GM03348 (cell line): ENCODE measurements around the gene NADK.

ENCODE experiments used
- DNase-seq: peaks from one replicate; pipeline ENCODE4 v3.0.0; 2012; ENCODE audit warnings: low spot score

The NADK gene, protein sequence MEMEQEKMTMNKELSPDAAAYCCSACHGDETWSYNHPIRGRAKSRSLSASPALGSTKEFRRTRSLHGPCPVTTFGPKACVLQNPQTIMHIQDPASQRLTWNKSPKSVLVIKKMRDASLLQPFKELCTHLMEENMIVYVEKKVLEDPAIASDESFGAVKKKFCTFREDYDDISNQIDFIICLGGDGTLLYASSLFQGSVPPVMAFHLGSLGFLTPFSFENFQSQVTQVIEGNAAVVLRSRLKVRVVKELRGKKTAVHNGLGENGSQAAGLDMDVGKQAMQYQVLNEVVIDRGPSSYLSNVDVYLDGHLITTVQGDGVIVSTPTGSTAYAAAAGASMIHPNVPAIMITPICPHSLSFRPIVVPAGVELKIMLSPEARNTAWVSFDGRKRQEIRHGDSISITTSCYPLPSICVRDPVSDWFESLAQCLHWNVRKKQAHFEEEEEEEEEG

GRCh38 chr1:1777950-1778662 is at the start of gene NADK:
Gene NADK (minus strand): TSS chr1:1778470. CDS start chr1:1765406, 13,064 bp downstream.
- peak; percentile 97 for DNase-seq

DNA sequence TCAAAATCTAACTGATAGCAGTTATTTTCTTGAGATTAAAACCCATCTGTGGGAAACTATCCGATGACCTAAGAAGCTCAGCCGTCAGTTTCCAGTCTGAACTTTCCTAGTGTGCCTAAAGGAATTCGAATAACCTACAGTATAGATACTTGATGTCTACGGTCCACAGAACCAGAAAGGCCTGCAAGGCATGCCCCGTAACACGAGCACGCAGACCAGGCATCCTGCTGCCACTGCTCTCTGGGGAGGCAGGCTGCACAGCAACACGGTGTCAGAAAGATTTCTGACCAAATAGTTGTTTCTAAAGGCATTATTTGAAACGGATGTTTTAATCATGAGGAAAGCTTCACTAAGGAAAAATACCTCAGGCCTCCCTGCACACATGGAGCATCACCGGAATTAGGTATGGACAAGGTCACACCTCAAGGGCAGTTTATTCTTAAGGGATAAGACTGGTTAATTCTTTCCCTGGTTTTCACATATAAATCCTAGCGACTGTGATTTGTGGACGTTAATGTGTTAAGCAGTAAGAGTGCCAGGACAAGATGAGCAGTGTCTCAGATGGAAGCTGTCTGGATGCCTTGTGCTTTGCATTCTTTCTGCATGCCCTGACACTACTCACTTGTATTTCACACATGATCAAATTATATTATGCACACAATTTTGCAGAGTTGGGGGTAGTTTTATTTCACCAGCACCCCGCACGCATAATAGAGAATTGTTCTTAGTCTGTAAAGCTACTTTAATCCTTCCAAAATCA is 49.0 kb upstream of the NADK start:
- peak; percentile 27 for DNase-seq

DNA sequence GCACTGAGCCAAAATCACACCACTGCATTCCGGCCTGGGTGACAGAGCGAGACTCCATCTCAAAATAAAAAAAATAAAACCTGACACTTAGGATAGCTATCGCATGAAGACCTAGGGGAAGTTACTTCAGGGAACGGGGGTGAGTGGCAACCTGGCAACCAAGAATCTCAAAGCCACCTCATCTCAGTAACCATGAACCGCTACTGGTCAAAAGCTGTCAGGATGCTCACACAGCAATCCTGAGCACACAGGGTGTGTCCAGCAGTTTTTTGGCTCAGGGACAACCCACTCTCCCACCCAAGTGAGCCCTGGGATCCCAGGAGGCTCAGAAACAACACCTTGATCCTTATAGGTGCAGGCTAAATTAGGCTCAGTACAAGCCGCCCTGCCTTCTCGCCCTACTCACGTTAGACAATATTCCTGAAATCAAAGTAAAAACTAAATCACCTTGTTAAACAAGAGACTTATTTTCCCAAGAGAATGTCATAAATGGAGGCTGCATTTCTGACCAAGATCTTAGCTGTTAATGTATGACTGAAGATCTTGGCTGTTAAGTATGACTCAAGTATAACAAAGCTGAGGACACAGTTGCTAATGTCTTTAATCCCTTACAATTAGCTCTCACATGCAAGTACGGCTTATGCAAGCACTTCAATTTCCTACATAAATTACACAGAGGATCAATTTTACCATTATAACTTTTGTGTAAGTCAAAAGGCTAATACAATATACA is 48.3 kb upstream of the NADK start:
- peak; percentile 29 for DNase-seq

GRCh38 chr1:1825217-1825616 is 46.9 kb upstream of the NADK start:
- DNase-seq: no peak

GRCh38 chr1:1819762-1820161 is 41.5 kb upstream of the NADK start:
- DNase-seq: no peak

DNA sequence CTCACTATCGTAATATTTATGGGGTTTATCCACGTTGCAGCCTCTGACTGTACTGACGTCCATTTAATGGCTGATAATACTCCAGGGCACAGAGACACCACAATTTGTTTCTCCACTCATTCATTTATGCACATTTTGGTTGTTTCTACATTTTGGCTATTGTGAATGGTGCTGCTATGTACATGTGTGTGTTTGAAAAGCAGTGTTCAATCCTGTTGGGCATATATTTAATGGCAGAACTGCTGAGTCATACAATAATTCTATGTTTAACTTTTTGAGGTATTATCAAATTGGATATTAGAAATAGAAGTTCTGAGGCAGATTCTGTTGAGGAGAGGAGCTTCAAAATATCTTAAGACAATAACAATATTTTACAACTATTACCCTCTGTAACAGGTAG is 39.0 kb upstream of the NADK start:
- no peak for DNase-seq

DNA sequence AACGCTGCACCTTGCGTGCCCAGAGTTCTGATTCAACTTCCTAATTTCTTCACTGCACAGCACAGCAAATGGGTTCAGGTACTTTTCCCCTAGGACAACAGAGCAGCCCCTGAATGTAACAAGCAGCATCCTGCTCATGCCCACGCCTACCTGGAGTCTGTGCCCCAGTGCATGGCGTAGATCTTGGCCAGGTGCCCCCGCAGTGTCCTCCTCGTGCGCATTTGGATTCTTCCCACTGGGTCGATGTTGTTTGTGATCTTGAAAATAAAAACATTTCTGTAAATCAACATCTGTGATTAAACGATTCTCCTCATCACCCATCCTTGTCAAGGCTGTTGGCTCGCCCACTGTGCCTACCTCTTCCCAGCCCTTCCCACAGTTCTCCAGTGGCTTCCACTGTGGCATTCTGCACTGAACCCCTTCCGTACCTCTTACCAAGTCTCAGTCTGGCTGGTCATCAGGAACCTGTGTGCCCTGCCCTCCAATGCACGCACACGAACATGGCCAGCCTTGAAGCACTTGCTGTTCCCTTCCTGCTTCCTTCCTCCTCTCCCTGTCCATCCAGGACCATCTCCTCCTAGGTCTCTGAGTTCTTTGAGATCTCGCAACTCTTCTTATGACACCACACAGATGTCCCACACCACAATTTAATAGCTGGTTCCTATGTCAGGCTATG is 37.5 kb upstream of the NADK start:
- DNase-seq: no peak

- DNase-seq: no peak
Observed at GRCh38 chr1:1809489-1809888, 31.2 kb upstream of the NADK start.

- DNase-seq: no peak
Observed at GRCh38 chr1:1808206-1808605, 29.9 kb upstream of the NADK start.

GRCh38 chr1:1806890-1807289 is 28.6 kb upstream of the NADK start:
- DNase-seq: peak; percentile 63

- no peak for DNase-seq
Observed at GRCh38 chr1:1804301-1804700, 26.0 kb upstream of the NADK start.

- DNase-seq: no peak
Observed at GRCh38 chr1:1802871-1803270, 24.6 kb upstream of the NADK start.

DNA sequence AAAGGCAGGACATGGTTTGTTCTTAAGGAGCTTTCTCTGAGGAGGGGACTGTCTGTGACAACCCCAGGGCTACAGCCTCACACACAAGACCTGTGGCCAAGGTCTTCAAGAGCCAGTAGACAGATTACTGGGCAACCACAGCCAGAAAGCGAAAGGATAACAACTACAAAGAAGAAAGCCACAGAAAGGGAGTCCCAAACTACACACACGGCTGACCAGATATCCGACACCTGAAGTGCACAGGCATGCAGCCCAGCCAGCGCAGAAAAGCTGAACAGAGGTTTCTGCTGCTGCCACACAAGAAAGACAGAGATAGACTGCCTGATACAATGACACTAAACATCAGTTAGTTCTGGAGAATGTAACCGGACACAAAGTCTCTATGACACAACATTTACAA is 21.4 kb upstream of the NADK start:
- no peak for DNase-seq

DNA sequence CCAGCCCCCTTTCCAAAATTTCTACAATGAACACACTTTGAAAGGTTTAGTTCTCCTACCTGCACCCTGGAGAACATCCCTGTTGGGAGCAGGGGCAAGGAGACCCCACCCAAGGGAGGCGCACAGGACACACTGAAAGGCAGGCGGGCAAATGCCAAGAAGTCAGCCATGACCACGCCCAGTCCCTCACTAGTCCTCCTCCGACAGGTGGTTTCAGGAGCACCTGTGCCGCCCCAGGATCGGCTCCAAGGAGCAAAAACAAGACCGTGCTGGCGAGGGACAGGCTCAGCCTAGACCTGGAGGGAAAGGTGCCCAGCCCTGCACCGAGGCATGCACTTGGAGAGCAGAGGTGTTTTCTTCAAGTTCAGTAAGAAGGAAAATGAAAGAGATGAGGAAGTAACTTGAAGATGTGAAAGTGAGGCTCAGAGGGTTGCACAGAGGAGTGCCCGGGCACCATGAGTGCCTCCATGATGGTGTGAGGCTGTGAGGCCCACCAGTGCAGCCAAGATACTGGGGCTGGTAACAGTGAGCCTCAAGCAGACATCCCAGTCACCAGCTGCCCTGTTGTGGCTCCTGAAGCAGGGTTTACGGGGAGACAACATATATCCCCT is 19.6 kb upstream of the NADK start:
- DNase-seq: no peak

- no peak for DNase-seq
Observed at GRCh38 chr1:1796466-1796865, 18.2 kb upstream of the NADK start.

DNA sequence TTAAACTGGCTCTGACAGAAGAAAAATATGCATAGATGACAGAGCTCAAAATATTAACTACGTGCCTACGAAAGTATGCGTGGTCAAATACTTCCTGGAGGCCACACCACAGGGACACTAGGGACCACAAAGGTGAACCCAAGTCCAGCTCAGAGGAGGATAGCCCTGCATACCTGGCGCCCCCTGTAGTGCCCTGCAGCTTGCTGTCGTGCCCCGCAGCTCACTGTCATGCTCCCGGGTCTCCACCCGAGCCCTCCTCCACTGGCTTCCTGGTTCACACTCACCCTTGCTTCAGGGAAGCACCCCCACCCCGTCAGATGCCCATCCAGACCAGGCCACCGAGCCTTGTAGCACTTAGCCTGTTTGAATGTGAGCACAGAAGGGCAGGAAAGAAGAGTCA is 16.7 kb upstream of the NADK start:
- DNase-seq: no peak

DNA sequence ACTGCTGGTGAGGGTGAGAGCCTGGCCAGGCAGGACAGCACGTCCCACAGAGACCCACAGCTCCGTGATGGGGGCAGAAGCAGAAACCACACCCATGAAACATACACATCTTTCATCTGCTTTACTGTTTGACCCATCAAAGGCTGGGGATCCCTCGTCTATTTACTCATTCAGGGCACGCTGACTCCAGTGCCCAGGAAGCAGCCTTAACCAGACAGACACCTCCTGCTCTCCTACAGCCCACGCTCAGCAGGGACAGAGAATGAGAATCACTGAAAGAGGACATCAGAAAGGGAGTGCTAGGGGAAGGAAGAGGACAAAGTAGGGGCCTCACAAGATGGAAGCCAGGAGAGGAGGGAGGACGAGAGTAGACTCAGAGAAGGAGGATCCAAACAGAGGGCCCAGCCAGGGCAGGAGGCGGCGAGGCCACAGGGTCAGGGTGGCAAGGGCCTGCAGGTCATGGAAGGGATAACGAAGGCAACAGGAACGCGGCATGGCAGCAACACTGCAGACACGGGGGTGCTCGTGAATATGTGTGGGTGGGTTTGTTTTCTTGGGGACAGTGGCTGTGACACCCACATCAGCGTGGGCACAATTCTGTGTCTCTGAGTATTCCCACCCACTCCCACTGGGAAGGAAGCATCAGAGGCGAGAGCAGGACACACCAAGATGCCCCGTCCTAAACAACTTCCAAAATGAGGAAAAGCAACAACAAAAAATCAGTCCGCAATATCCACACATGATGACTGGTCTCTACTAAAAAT is 15.4 kb upstream of the NADK start:
- no peak for DNase-seq

- no peak for DNase-seq
Observed at GRCh38 chr1:1788646-1789431, 10.6 kb upstream of the NADK start.

DNA sequence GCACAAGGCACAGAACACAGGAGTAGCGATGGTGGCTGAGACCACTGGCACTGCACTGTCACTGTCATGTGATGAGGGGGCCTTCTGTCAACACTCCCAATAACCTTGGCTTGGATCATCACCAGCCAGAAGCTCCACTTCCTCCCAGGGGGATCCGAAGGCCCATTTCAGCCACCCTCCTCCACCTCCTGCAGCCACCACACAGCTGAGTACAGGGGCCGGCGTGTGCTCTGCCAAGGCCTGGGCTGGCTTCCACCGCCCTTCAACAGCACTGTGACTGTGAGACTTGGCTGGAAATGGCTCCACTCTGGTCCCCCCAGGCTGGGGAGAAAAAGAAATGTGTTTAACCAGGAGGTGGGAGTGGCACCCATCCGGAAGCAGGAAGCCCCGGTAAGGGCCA is 9.9 kb upstream of the NADK start:
- no peak for DNase-seq
